Pancreas (tissue), 10 donors: Measurements from ENCODE around the gene EMILIN3. TPM values are rescaled to one million over a fixed set of nuclear protein-coding genes. Genes with fewer than 3 reads are reported as not detected.

Experiments used
- ATAC-seq, 4 donors: fragments of 200-7000 bp; cut with Tn5 transposase; one replicate each; pipeline versions ENCODE4 v1.8.0 to v1.9.1; 2020; ENCODE audit warnings: mild to moderate bottlenecking in 4 of 4, moderate library complexity in 4 of 4
- DNase-seq, 6 donors: peaks; one replicate each; pipeline ENCODE4 v3.0.0-alpha.2; 2020
- FAIRE-seq: peaks from 2 replicates; lab custom pipeline; 2012; peaks lifted over from hg19 to GRCh38; lab: Jason Lieb, UNC
- H3K27ac ChIP-seq, 4 donors: fragments of 200-600 bp; sonication (generic); 1 replicate in 3 of 4; 2 replicates in 1 of 4; pipeline versions ENCODE4 v1.5.0 to v1.8.0; 2020
- H3K27me3 ChIP-seq, 4 donors: fragments of 200-600 bp; one replicate each; pipeline ENCODE4 v1.8.0; 2021
- H3K36me3 ChIP-seq, 3 donors: fragments of 200-600 bp; sonication (generic) in 1 of 3; one replicate each; pipeline versions ENCODE4 v1.5.0 to v1.8.0; 2020 to 2021
- H3K4me1 ChIP-seq, 3 donors: fragments of 200-600 bp; one replicate each; pipeline ENCODE4 v1.8.0; 2021
- H3K4me3 ChIP-seq, 4 donors: fragments of 200-600 bp; sonication (generic) in 2 of 4; one replicate each; pipeline versions ENCODE4 v1.5.0 to v1.8.0; 2020 to 2021
- H3K9me3 ChIP-seq, 4 donors: fragments of 200-600 bp; one replicate each; pipeline ENCODE4 v1.8.0; 2021
- CTCF ChIP-seq, 4 donors: fragments of 200-600 bp; sonication (generic) in 3 of 4; IDR thresholded peaks; one replicate each; pipeline versions ENCODE4 v1.5.0 to v1.8.0; 2021; ENCODE audit warnings: antibody characterized with exemption in 4 of 4
- WGBS, 2 donors: extraction: QIAGEN DNeasy Blood & Tissue Kit; methylation state at CpG; one replicate each; pipeline ENCODE4 v1.1.7; 2013; 5-methylcytosine and 5-hydroxymethylcytosine counted together
- intact Hi-C, 3 donors: fragments of 100-400 bp; cut with DNase I; formaldehyde crosslinking; loops; one replicate each; pipeline versions ENCODE4 v1.11.1 to v1.14.2; 2022
- polyA plus RNA-seq, 2 donors: library from polyadenylated mRNA; stranded (reverse); fragments of 200-250 nt; gene quantifications; one replicate each; pipeline ENCODE4 v1.2.3, GENCODE V29; 2013
- total RNA-seq, 6 donors: library from RNA; stranded (reverse); fragmentation: NEBNext Ultra II Directional in 4 of 6; extraction: Animal tissue kit (Norgen Biotek cat#: 25700) in 4 of 6; gene quantifications; one replicate each; pipeline versions ENCODE4 v1.2.1 to v1.2.4, GENCODE V29; 2021 to 2023
- donor health status: healthy with polysubstance abuse.
- donor health status: DM: no; HTN: no; CAD: no; lungs with moderate emphysema.
- donor health status: DM: no; HTN: no; CAD: no.
- donor health status: control.
- donor health status: control.
- donor health status: Bipolar disorder and iron deficiency.
- donor health status: DM: yes; HTN: yes; CAD: no.
- donor health status: DM: no; HTN: no; CAD: no.
- donor health status: DM: no; HTN: no; CAD: no.
- donor health status: DM: yes; HTN: yes; CAD: no.

EMILIN3 gene
- total and polyA plus RNA-seq, 8 donors, result 0.04 to 0.33 (median 0.06) TPM; not detected in 3

GRCh38 chr20:41406353-41406752 lies 39.7 kb upstream of the EMILIN3 start:
- H3K27ac ChIP-seq, result no peak overlapping the region
- H3K4me1 ChIP-seq, result no peaks in the 10 kb centered on the region
- 83 to 84% methylated on average over 10 of the region's 10 CpGs for WGBS, 2 donors
- peaks cover 9 to 56% (median 16%) of the 10 kb centered on the region in 3 donors for H3K36me3 ChIP-seq
- intact Hi-C loops, result no loop called here
- DNase-seq, result no peak
- no peaks in the 10 kb centered on the region for H3K27me3 ChIP-seq
- FAIRE-seq, result no peak
- TF ChIP-seq CTCF (IDR thresholded peaks at IDR 0.05), result no peak
- H3K9me3 ChIP-seq, result no peaks in the 10 kb centered on the region
- no peak for ATAC-seq
- H3K4me3 ChIP-seq, result no peak overlapping the region

- 84 to 90% methylated on average over 3 of the region's 3 CpGs for WGBS, 2 donors
- FAIRE-seq, result no peak
These were observed 38.8 kb upstream of the EMILIN3 start for GRCh38 chr20:41405436-41405835.

GRCh38 chr20:41403604-41404003 lies 37.0 kb upstream of the EMILIN3 start:
- Histone ChIP-seq H3K27ac (no peak overlapping the region), H3K27me3 (no peaks in the 10 kb centered on the region), H3K36me3 (peaks cover 4 to 46% (median 12%) of the 10 kb centered on the region in 3 donors), H3K4me3 (no peak overlapping the region), H3K9me3 (no peaks in the 10 kb centered on the region), H3K4me1 (no peaks in the 10 kb centered on the region)
- intact Hi-C loops, result no loop called here
- TF ChIP-seq CTCF (IDR thresholded peaks at IDR 0.05), result no peak
- DNase-seq (no peak), ATAC-seq (no peak), FAIRE-seq (no peak)
- WGBS, 2 donors, result 89 to 92% methylated on average over 12 of the region's 12 CpGs

More at GRCh38 chr20:41405436-41405835, 38.8 kb upstream of the EMILIN3 start:
- H3K4me1 ChIP-seq, result no peaks in the 10 kb centered on the region
- ATAC-seq (no peak), DNase-seq (no peak)
- H3K27ac ChIP-seq, result no peak overlapping the region
- no peak overlapping the region for H3K4me3 ChIP-seq
- no peak for TF ChIP-seq CTCF (IDR thresholded peaks at IDR 0.05)
- H3K36me3 ChIP-seq, result peaks cover 4 to 52% (median 16%) of the 10 kb centered on the region in 3 donors
- H3K27me3 ChIP-seq, result no peaks in the 10 kb centered on the region
- H3K9me3 ChIP-seq, result no peaks in the 10 kb centered on the region
- intact Hi-C loops, result no loop called here

- intact Hi-C loops, result no loop called here
- Histone ChIP-seq H3K27me3 (no peaks in the 10 kb centered on the region), H3K36me3 (peaks cover 0 to 4% (median 0%) of the 10 kb centered on the region in 3 donors), H3K4me1 (no peaks in the 10 kb centered on the region), H3K9me3 (no peaks in the 10 kb centered on the region), H3K27ac (no peak overlapping the region), H3K4me3 (no peak overlapping the region)
- no peak for TF ChIP-seq CTCF (IDR thresholded peaks at IDR 0.05)
- no peak for FAIRE-seq
- DNase-seq, result no peak
- peak in 2 of 4 donors; percentile 36 for ATAC-seq
- WGBS, 2 donors, result 89 to 96% methylated on average over 2 of the region's 2 CpGs
These were observed 31.8 kb upstream of the EMILIN3 start for GRCh38 chr20:41398408-41398807.
